GM23248 (cell line): ENCODE data around the gene HIPK3.

Experiments
- EZH2 ChIP-seq: fragments of 200-600 bp; sonication (generic); IDR thresholded peaks from 2 replicates; pipeline ENCODE4 v1.6.1; 2018; ENCODE audit warnings: antibody characterized with exemption, mild to moderate bottlenecking; ENCODE audit not compliant: insufficient read depth, poor library complexity, severe bottlenecking
- EZH2phosphoT487 ChIP-seq: fragments of 200-600 bp; sonication (generic); IDR thresholded peaks from 2 replicates; pipeline ENCODE4 v1.6.1; 2018; ENCODE audit warnings: antibody characterized with exemption, moderate library complexity, mild to moderate bottlenecking, low read depth; ENCODE audit not compliant: insufficient read depth

GRCh38 chr11:33225371-33225770, 31.8 kb upstream of the HIPK3 start:
- TF ChIP-seq EZH2phosphoT487, result no peak
- no peak for TF ChIP-seq EZH2
